ENCODE data around the gene EIF4G3. TPM values are rescaled to one million over a fixed set of nuclear protein-coding genes. Genes with fewer than 3 reads are reported as not detected.
"Not testable (repeated sequence)": the region's sequence is repeated elsewhere in the genome, so short reads cannot be mapped to it uniquely, and the experiment has no call there.

The EIF4G3 gene
- total and polyA plus RNA-seq, 2 donors (not counting 1 experiment from before 2014, with no cell fraction given), result 33.6 to 76.0 TPM

DNA sequence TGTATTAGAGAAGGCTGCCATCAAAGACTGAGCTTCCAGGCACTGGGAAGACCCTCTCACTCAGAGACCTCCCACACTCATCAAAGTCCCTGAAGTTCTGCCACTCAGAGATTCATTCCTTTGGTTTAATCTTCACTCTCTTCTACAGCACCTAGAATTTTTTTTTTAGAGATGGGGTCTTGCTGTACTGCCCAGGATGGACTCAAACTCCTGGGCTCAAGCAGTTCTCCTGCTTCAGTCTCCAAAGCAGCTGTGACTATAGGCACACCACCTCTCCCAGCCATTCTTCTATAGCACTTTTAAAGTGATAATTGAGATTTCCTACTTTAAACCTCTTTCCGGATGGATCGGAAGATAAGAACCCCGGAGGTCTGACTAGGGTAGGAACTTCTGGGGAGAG lies 385.9 kb downstream of the EIF4G3 start:
- Histone ChIP-seq H3K9ac (ENCODE audit: low read length) (no peak overlapping the region), H3K36me3 (replicated peaks in 1 of 2; ENCODE audit: control extremely low read depth in 1 of 2, control insufficient read depth in 1 of 2, extremely low read depth in 1 of 2, insufficient read depth in 2 of 2, low read length in 1 of 2) (no peaks in the 10 kb centered on the region), H3K27ac (ENCODE audit: low read length in 2 of 2) (no peak overlapping the region), H2AFZ (ENCODE audit: insufficient read depth, low read depth, low read length, poor library complexity, severe bottlenecking) (no peak overlapping the region), H3K4me3 (ENCODE audit: control extremely low read depth in 1 of 5, extremely low read depth in 1 of 5, insufficient read depth in 1 of 5, low read depth in 2 of 5, low read length in 4 of 5) (no peak overlapping the region), H4K20me1 (ENCODE audit: control insufficient read depth, insufficient read depth, low read length, poor library complexity, severe bottlenecking) (peaks cover 7% of the 10 kb centered on the region), H3K4me2 (replicated peaks; ENCODE audit: low read depth, low read length, poor library complexity, severe bottlenecking) (no peak overlapping the region), H3K9me3 (ENCODE audit: control extremely low read depth in 1 of 3, control insufficient read depth in 2 of 3, insufficient read depth in 1 of 3, low read length in 2 of 3) (no peaks in the 10 kb centered on the region), H3K79me2 (ENCODE audit: control insufficient read depth, insufficient read depth, low read length) (no peaks in the 10 kb centered on the region), H3K4me1 (ENCODE audit: control insufficient read depth in 2 of 2, insufficient read depth in 2 of 2, low read length in 2 of 2) (peaks cover 7 to 11% of the 10 kb centered on the region in 2 donors), H3K27me3 (replicated peaks in 1 of 4; ENCODE audit: control extremely low read depth in 1 of 4, control insufficient read depth in 3 of 4, insufficient read depth in 4 of 4, low read length in 3 of 4) (no peaks in the 10 kb centered on the region)
- no peak overlapping the region for H3K27ac Mint-ChIP-seq
- H3K4me3 Mint-ChIP-seq, result no peak overlapping the region
- intact Hi-C loops (cut with micrococcal nuclease), result no loop called here
- CTCF ChIA-PET, result interaction anchor here (0.5 kb wide), 1 partner anchor 101 kb away, joined by 7 read pairs; no protein-coding TSS in a partner anchor
- POLR2A ChIA-PET, result no interaction called here
- no peaks in the 10 kb centered on the region for H3K27me3 Mint-ChIP-seq
- no peaks in the 10 kb centered on the region for H3K9me3 Mint-ChIP-seq (ENCODE audit: insufficient read depth)
- 100% methylated on average over 3 of the region's 3 CpGs for WGBS (ENCODE audit: insufficient coverage)
- no peak for DNase-seq
- no peak for ATAC-seq (ENCODE audit: low read depth)
- H3K4me1 Mint-ChIP-seq, result peaks cover 14% of the 10 kb centered on the region
- TF ChIP-seq EZH2 (IDR thresholded peaks at IDR 0.05; ENCODE audit: borderline replicate concordance, insufficient read depth, low read depth, low read length, poor library complexity, severe bottlenecking), result no peak

GRCh38 chr1:20789598-20789997 lies 387.1 kb downstream of the EIF4G3 start:
- POLR2A ChIA-PET; H3K9me3 ChIP-seq (ENCODE audit: control extremely low read depth in 1 of 3, control insufficient read depth in 2 of 3, insufficient read depth in 1 of 3, low read length in 2 of 3); H3K36me3 ChIP-seq (replicated peaks in 1 of 2; ENCODE audit: control extremely low read depth in 1 of 2, control insufficient read depth in 1 of 2, extremely low read depth in 1 of 2, insufficient read depth in 2 of 2, low read length in 1 of 2); H3K9ac ChIP-seq (ENCODE audit: low read length); H3K27ac Mint-ChIP-seq; H3K4me3 Mint-ChIP-seq; H2AFZ ChIP-seq (ENCODE audit: insufficient read depth, low read depth, low read length, poor library complexity, severe bottlenecking); H3K4me2 ChIP-seq (replicated peaks; ENCODE audit: low read depth, low read length, poor library complexity, severe bottlenecking); H3K27me3 ChIP-seq (replicated peaks in 1 of 4; ENCODE audit: control extremely low read depth in 1 of 4, control insufficient read depth in 3 of 4, insufficient read depth in 4 of 4, low read length in 3 of 4); ATAC-seq (ENCODE audit: low read depth); DNase-seq; CTCF ChIA-PET; H3K27ac ChIP-seq (ENCODE audit: low read length in 2 of 2); H3K4me3 ChIP-seq (ENCODE audit: control extremely low read depth in 1 of 5, extremely low read depth in 1 of 5, insufficient read depth in 1 of 5, low read depth in 2 of 5, low read length in 4 of 5); H3K27me3 Mint-ChIP-seq; H3K9me3 Mint-ChIP-seq (ENCODE audit: insufficient read depth): not testable (repeated sequence)
- intact Hi-C loops (cut with micrococcal nuclease), result loop anchor here (5.0 to 10.0 kb wide), 4 partner anchors 503 to 1238 kb away; partner anchors contain the start of genes ECE1, OTUD3 and USP48
- Histone ChIP-seq H3K4me1 (ENCODE audit: control insufficient read depth in 2 of 2, insufficient read depth in 2 of 2, low read length in 2 of 2) (peaks cover 18 to 22% of the 10 kb centered on the region in 2 donors), H4K20me1 (ENCODE audit: control insufficient read depth, insufficient read depth, low read length, poor library complexity, severe bottlenecking) (peaks cover 18% of the 10 kb centered on the region), H3K79me2 (ENCODE audit: control insufficient read depth, insufficient read depth, low read length) (peaks cover 12% of the 10 kb centered on the region)
- 100% methylated on average over 5 of the region's 9 CpGs for WGBS (ENCODE audit: insufficient coverage)
- peaks cover 26% of the 10 kb centered on the region for H3K4me1 Mint-ChIP-seq
